HepG2 (cell line): ENCODE data around the gene BLOC1S4. TPM values are rescaled to one million over a fixed set of nuclear protein-coding genes. Genes with fewer than 3 reads are reported as not detected.
"Not testable (repeated sequence)": the region's sequence is repeated elsewhere in the genome, so short reads cannot be mapped to it uniquely, and the experiment has no call there.

Source experiments
- ATAC-seq: fragments of 200-7000 bp; cut with Tn5 transposase; 3 replicates; pipeline ENCODE4 v1.9.1; 2020; ENCODE audit warnings: mild to moderate bottlenecking, moderate library complexity
- BruUV-seq: library from RNA; stranded (reverse); fragments of 400-500 nt; replicated peaks from 2 replicates; lab custom pipeline; 2021; lab: Mats Ljungman, UMichigan
- CTCF ChIA-PET: fragments of 300-600 bp; formaldehyde crosslinking; extraction: SDS; loops from one replicate; lab custom pipeline; 2021; ENCODE audit warnings: low total read pairs, inconsistent platforms, low intra/inter-chr PET ratio; lab: Yijun Ruan, JAX
- POLR2A ChIA-PET: fragments of 350-600 bp; sonication (Branson Sonifier 250); formaldehyde crosslinking; loops from one replicate; lab custom pipeline; 2020; ENCODE audit warnings: antibody characterized with exemption, inconsistent platforms; lab: Yijun Ruan, JAX
- DNase-seq: peaks from one replicate; pipeline ENCODE4 v3.0.0-alpha.2; 2015; ENCODE audit warnings: low spot score
- FAIRE-seq: peaks from 3 replicates; lab custom pipeline; 2011; peaks lifted over from hg19 to GRCh38; lab: Jason Lieb, UNC
- H2AFZ ChIP-seq: one replicate; pipeline ENCODE4 v1.6.1; 2011; ENCODE audit warnings: low read length, inconsistent platforms
- H3K27ac ChIP-seq: fragments of 300-600 bp; 3 replicates; pipeline ENCODE4 v1.8.0; 2011; ENCODE audit warnings: mixed run types, mild to moderate bottlenecking, mixed read lengths, low read length, inconsistent platforms; ENCODE audit not compliant: insufficient read depth; ENCODE audit errors: extremely low read length
- H3K27me3 ChIP-seq, 2 experiments: fragments of 200-600 bp in 1 of 2; 2 replicates in 1 of 2; 3 replicates in 1 of 2; pipeline versions ENCODE4 v1.6.0 to v1.8.0; 2011; ENCODE audit warnings: low read length in 2 of 2, mild to moderate bottlenecking in 2 of 2, moderate library complexity in 2 of 2, inconsistent platforms in 1 of 2; ENCODE audit not compliant: insufficient read depth in 2 of 2, control insufficient read depth in 1 of 2
- H3K36me3 ChIP-seq, 2 experiments: fragments of 200-600 bp in 1 of 2; replicated peaks in 1 of 2; 2 replicates in 1 of 2; 3 replicates in 1 of 2; pipeline versions ENCODE4 v1.5.1 to v1.8.0; 2011; ENCODE audit warnings: low read length in 2 of 2, inconsistent platforms in 1 of 2; ENCODE audit not compliant: insufficient read depth in 2 of 2, control insufficient read depth in 1 of 2
- H3K4me1 ChIP-seq: 2 replicates; pipeline ENCODE4 v1.5.1; 2012; ENCODE audit warnings: low read length, inconsistent platforms; ENCODE audit not compliant: insufficient read depth
- H3K4me2 ChIP-seq: 2 replicates; pipeline ENCODE4 v1.6.0; 2011; ENCODE audit warnings: low read depth, low read length, inconsistent platforms
- H3K4me3 ChIP-seq, 3 experiments: fragments of 200-600 bp in 1 of 3; sonication (generic), shearing (Covaris generic) in 1 of 3; replicated peaks in 1 of 3; 2 replicates each; pipeline ENCODE4 v1.5.1; 2011 to 2016; ENCODE audit warnings: low read length in 3 of 3, inconsistent platforms in 2 of 3, low read depth in 2 of 3, mild to moderate bottlenecking in 2 of 3, control low read depth in 1 of 3, mixed read lengths in 1 of 3; ENCODE audit not compliant: insufficient read depth in 1 of 3
- H3K79me2 ChIP-seq: one replicate; pipeline ENCODE4 v1.6.1; 2011; ENCODE audit warnings: low read length, inconsistent platforms; ENCODE audit not compliant: insufficient read depth
- H3K9ac ChIP-seq: 2 replicates; pipeline ENCODE4 v1.6.0; 2011; ENCODE audit warnings: mild to moderate bottlenecking, low read depth, low read length, inconsistent platforms; ENCODE audit not compliant: insufficient read depth
- H3K9me3 ChIP-seq: 2 replicates; pipeline ENCODE4 v1.5.1; 2012; ENCODE audit warnings: mild to moderate bottlenecking, low read length
- H4K20me1 ChIP-seq: 2 replicates; pipeline ENCODE4 v1.6.0; 2011; ENCODE audit warnings: inconsistent platforms, mild to moderate bottlenecking, low read length, moderate library complexity; ENCODE audit not compliant: insufficient read depth
- GTF2F1 ChIP-seq: fragments of 150-350 bp; IDR thresholded peaks from 2 replicates; pipeline ENCODE4 v1.6.1; 2014; ENCODE audit warnings: low read length
- TMF1 ChIP-seq: sonication (generic); formaldehyde crosslinking; IDR thresholded peaks from 2 replicates; pipeline ENCODE4 v1.8.1; 2022; ENCODE audit warnings: low read depth, missing genetic modification reagents
- ZBTB7B ChIP-seq: sonication (generic); formaldehyde crosslinking; IDR thresholded peaks from 2 replicates; pipeline ENCODE4 v1.4.0; 2020; ENCODE audit warnings: missing genetic modification reagents
- ZNF143 ChIP-seq: sonication (generic); formaldehyde crosslinking; IDR thresholded peaks from 2 replicates; pipeline ENCODE4 v1.4.0; 2020; ENCODE audit warnings: missing genetic modification reagents
- WGBS: methylation state at CpG from one replicate; pipeline ENCODE4 v1.1.6; 2017; ENCODE audit warnings: low lambda C conversion rate; 5-methylcytosine and 5-hydroxymethylcytosine counted together
- in situ Hi-C: cut with HindIII; loops from 2 replicates; pipeline ENCODE4 v1.10.0; 2017; ENCODE audit warnings: low pct_unique_long_range_greater_than_20kb; ENCODE audit not compliant: extremely low pct_ligation_motif_present
- intact Hi-C: fragments of 100-400 bp; cut with micrococcal nuclease; formaldehyde crosslinking; loops from one replicate; pipeline ENCODE4 v1.10.0; 2022; ENCODE audit not compliant: unreplicated experiment
- polyA plus RNA-seq, 8 experiments: library from polyadenylated mRNA; depleted of rRNA in 3 of 8; stranded (reverse) in 7 of 8; unstranded in 1 of 8; fragments of >200 nt; fragmentation: Illumina TruSeq in 4 of 8; extraction: Trizol in 4 of 8; gene quantifications; 2 replicates each; pipeline versions ENCODE4 v1.2.1 to v1.2.3, GENCODE V29; 2011 to 2016; ENCODE audit warnings: low read depth in 4 of 8, missing spikeins in 1 of 8, mixed read lengths in 1 of 8; ENCODE audit not compliant: insufficient read depth in 1 of 8
- total RNA-seq, 5 experiments: library from RNA; depleted of rRNA; stranded (reverse); fragments of >200 nt; fragmentation: Illumina TruSeq; extraction: Trizol; gene quantifications; 2 replicates each; pipeline ENCODE4 v1.2.3, GENCODE V29; 2016; ENCODE audit warnings: low read depth in 1 of 5
- TF ChIP-seq, protein P1 (sequence below), 2 experiments: sonication (generic) in 1 of 2; formaldehyde crosslinking in 1 of 2; IDR thresholded peaks; 2 replicates each; pipeline versions ENCODE4 v1.5.1 to v1.6.1; 2011 to 2020; ENCODE audit warnings: borderline replicate concordance in 1 of 2, low read depth in 1 of 2, low read length in 1 of 2, mild to moderate bottlenecking in 1 of 2, missing genetic modification reagents in 1 of 2, moderate library complexity in 1 of 2
- TF ChIP-seq, protein P2 (sequence below): sonication (generic); formaldehyde crosslinking; IDR thresholded peaks from 2 replicates; pipeline ENCODE4 v1.9.0; 2022; ENCODE audit warnings: missing genetic modification reagents, mild to moderate bottlenecking, borderline replicate concordance
- TF ChIP-seq, protein P3 (sequence below): sonication (generic); formaldehyde crosslinking; IDR thresholded peaks from 2 replicates; pipeline ENCODE4 v1.8.0; 2022; ENCODE audit warnings: mild to moderate bottlenecking, missing genetic modification reagents
- TF ChIP-seq, protein P4 (sequence below): sonication (generic); formaldehyde crosslinking; IDR thresholded peaks from 2 replicates; pipeline ENCODE4 v1.4.0; 2020; ENCODE audit warnings: missing genetic modification reagents
- TF ChIP-seq, protein P5 (sequence below): sonication (generic); formaldehyde crosslinking; IDR thresholded peaks from 2 replicates; pipeline ENCODE4 v1.4.0; 2020; ENCODE audit warnings: missing genetic modification reagents, borderline replicate concordance

BLOC1S4 gene
- total and polyA plus RNA-seq, 2 of the 13 experiments (the other 11 are each of a cell fraction or from before 2014, with no cell fraction given), result 15.5 to 20.9 TPM

DNA sequence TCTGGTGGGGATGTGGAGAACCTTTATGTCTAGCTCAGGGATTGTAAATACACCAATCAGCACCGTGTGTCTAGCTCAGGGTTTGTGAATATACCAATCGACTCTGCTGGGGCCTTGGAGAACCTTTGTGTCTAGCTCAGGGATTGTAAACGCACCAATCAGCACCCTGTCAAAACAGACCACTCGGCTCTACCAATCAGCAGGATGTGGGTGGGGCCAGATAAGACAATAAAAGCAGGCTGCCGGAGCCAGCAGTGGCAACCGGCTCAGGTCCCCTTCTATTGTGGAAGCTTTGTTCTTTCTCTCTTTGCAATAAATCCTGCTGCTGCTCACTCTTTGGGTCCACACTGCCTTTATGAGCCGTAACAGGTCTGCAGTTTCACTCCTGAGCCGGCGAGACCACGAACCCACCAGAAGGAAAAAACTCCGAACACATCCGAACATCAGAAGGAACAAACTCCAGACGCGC is 42.7 kb upstream of the BLOC1S4 start:
- H3K9me3 ChIP-seq, H2AFZ ChIP-seq, H3K27me3 ChIP-seq, in situ Hi-C loops, FAIRE-seq: not testable (repeated sequence)
- BruUV-seq, result TSS peak; percentile 88
- Histone ChIP-seq H4K20me1 (peaks cover 14% of the 10 kb centered on the region), H3K27ac (peak overlapping the region; percentile 91), H3K4me2 (peak overlapping the region; percentile 91), H3K79me2 (peaks cover 29% of the 10 kb centered on the region), H3K4me3 (peak overlapping the region; percentile 61 to 78 (median 68); a peak in 5 of 6 replicates), H3K4me1 (peaks cover 41% of the 10 kb centered on the region), H3K9ac (peak overlapping the region; percentile 75), H3K36me3 (peaks cover 0 to 13% of the 10 kb centered on the region in 2 experiments; a peak in 3 of 5 replicates)
- peak; percentile 67 for ATAC-seq
- DNase-seq, result peak; percentile 60
- intact Hi-C loops, result loop anchor here (1.0 kb wide), 1 partner anchor 37 kb away; no protein-coding TSS in a partner anchor
- ChIA-PET POLR2A (interaction anchor here (0.7 to 7.2 kb wide), 35 partner anchors 8 to 401 kb away, joined by 3 to 122 read pairs (median 6); partner anchors contain the start of genes BLOC1S4, MAN2B2, MRFAP1 and MRFAP1L1), CTCF (interaction anchor here (3.0 kb wide), 1 partner anchor 15 kb away, joined by 10 read pairs; no protein-coding TSS in a partner anchor)
- 26% methylated on average over 12 of the region's 14 CpGs for WGBS
- 0 out of 2 replicates have a peak, but pooled peaks have one; percentile 1 for TF ChIP-seq ZNF143 (CRISPR knock-in tag)
- TF ChIP-seq, protein P1, sequence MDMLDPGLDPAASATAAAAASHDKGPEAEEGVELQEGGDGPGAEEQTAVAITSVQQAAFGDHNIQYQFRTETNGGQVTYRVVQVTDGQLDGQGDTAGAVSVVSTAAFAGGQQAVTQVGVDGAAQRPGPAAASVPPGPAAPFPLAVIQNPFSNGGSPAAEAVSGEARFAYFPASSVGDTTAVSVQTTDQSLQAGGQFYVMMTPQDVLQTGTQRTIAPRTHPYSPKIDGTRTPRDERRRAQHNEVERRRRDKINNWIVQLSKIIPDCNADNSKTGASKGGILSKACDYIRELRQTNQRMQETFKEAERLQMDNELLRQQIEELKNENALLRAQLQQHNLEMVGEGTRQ (IDR thresholded peaks at IDR 0.05; ENCODE audit: low read depth, low read length), result not testable (repeated sequence)
- TF ChIP-seq, protein P1 (CRISPR knock-in tag; IDR thresholded peaks at IDR 0.05; ENCODE audit: borderline replicate concordance), result 0 out of 2 replicates have a peak, but pooled peaks have one; percentile 16
- TF ChIP-seq GTF2F1, result peak; percentile 53; the same call in 1 of the 2 replicates
- TF ChIP-seq, protein P2, sequence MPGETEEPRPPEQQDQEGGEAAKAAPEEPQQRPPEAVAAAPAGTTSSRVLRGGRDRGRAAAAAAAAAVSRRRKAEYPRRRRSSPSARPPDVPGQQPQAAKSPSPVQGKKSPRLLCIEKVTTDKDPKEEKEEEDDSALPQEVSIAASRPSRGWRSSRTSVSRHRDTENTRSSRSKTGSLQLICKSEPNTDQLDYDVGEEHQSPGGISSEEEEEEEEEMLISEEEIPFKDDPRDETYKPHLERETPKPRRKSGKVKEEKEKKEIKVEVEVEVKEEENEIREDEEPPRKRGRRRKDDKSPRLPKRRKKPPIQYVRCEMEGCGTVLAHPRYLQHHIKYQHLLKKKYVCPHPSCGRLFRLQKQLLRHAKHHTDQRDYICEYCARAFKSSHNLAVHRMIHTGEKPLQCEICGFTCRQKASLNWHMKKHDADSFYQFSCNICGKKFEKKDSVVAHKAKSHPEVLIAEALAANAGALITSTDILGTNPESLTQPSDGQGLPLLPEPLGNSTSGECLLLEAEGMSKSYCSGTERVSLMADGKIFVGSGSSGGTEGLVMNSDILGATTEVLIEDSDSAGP (CRISPR knock-in tag), result peak; percentile 76
- TF ChIP-seq, protein P3, sequence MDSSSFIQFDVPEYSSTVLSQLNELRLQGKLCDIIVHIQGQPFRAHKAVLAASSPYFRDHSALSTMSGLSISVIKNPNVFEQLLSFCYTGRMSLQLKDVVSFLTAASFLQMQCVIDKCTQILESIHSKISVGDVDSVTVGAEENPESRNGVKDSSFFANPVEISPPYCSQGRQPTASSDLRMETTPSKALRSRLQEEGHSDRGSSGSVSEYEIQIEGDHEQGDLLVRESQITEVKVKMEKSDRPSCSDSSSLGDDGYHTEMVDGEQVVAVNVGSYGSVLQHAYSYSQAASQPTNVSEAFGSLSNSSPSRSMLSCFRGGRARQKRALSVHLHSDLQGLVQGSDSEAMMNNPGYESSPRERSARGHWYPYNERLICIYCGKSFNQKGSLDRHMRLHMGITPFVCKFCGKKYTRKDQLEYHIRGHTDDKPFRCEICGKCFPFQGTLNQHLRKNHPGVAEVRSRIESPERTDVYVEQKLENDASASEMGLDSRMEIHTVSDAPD (CRISPR knock-in tag), result peak; percentile 82
- TF ChIP-seq TMF1 (CRISPR knock-in tag), result 0 out of 2 replicates have a peak, but pooled peaks have one; percentile 51
- TF ChIP-seq ZBTB7B (CRISPR knock-in tag), result 0 out of 2 replicates have a peak, but pooled peaks have one; percentile 13
- TF ChIP-seq, protein P4, sequence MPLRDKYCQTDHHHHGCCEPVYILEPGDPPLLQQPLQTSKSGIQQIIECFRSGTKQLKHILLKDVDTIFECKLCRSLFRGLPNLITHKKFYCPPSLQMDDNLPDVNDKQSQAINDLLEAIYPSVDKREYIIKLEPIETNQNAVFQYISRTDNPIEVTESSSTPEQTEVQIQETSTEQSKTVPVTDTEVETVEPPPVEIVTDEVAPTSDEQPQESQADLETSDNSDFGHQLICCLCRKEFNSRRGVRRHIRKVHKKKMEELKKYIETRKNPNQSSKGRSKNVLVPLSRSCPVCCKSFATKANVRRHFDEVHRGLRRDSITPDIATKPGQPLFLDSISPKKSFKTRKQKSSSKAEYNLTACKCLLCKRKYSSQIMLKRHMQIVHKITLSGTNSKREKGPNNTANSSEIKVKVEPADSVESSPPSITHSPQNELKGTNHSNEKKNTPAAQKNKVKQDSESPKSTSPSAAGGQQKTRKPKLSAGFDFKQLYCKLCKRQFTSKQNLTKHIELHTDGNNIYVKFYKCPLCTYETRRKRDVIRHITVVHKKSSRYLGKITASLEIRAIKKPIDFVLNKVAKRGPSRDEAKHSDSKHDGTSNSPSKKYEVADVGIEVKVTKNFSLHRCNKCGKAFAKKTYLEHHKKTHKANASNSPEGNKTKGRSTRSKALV (CRISPR knock-in tag), result 0 out of 2 replicates have a peak, but pooled peaks have one; percentile 78
- TF ChIP-seq, protein P5, sequence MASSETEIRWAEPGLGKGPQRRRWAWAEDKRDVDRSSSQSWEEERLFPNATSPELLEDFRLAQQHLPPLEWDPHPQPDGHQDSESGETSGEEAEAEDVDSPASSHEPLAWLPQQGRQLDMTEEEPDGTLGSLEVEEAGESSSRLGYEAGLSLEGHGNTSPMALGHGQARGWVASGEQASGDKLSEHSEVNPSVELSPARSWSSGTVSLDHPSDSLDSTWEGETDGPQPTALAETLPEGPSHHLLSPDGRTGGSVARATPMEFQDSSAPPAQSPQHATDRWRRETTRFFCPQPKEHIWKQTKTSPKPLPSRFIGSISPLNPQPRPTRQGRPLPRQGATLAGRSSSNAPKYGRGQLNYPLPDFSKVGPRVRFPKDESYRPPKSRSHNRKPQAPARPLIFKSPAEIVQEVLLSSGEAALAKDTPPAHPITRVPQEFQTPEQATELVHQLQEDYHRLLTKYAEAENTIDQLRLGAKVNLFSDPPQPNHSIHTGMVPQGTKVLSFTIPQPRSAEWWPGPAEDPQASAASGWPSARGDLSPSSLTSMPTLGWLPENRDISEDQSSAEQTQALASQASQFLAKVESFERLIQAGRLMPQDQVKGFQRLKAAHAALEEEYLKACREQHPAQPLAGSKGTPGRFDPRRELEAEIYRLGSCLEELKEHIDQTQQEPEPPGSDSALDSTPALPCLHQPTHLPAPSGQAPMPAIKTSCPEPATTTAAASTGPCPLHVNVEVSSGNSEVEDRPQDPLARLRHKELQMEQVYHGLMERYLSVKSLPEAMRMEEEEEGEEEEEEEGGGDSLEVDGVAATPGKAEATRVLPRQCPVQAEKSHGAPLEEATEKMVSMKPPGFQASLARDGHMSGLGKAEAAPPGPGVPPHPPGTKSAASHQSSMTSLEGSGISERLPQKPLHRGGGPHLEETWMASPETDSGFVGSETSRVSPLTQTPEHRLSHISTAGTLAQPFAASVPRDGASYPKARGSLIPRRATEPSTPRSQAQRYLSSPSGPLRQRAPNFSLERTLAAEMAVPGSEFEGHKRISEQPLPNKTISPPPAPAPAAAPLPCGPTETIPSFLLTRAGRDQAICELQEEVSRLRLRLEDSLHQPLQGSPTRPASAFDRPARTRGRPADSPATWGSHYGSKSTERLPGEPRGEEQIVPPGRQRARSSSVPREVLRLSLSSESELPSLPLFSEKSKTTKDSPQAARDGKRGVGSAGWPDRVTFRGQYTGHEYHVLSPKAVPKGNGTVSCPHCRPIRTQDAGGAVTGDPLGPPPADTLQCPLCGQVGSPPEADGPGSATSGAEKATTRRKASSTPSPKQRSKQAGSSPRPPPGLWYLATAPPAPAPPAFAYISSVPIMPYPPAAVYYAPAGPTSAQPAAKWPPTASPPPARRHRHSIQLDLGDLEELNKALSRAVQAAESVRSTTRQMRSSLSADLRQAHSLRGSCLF (CRISPR knock-in tag), result 0 out of 2 replicates have a peak, but pooled peaks have one; percentile 19
